Measurements from ENCODE around the gene ADORA2B.
A peak's percentile ranks its signal among the peaks of the same experiment; 100 is the strongest.

GRCh38 chr17:15999141-15999973, 54.4 kb downstream of the ADORA2B start, which contains the start of the genes TTC19 and ZSWIM7:
- TF ChIP-seq REST (IDR thresholded peaks at IDR 0.05; ENCODE audit: low read depth, low read length) (peak; percentile 53), CTCF (IDR thresholded peaks at IDR 0.05) (no peak), POLR2AphosphoS5 (IDR thresholded peaks at IDR 0.05; ENCODE audit: low read depth, low read length) (peak; percentile 89)
